ENCODE measurements around the gene SYT3.
"Not testable (repeated sequence)": the region's sequence is repeated elsewhere in the genome, so short reads cannot be mapped to it uniquely, and the experiment has no call there.

Gene SYT3

DNA sequence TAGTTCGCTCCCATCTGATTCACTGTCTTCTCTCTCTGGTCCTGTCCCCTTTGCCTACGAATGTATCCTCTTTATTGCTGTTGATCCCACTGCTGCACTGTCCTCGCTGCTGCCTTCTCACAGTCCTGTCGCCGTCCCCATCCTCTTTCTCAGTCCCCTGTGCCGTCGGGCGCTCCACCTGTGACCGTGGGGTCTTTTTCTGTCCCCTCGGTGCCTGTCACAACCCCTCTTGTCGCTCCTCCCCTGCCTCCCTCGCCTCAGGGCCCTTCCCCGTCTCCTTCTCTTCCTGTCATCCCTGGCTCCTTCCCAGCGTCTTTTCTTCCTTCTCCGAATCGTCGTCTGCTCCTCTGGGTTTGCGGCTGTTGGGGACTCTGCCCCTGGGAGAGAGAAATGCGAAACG, 32.3 kb downstream of the SYT3 start:
- no peak overlapping the region for H3K4me3 ChIP-seq (ENCODE audit: low read depth, low read length)
- no peak for TF ChIP-seq CTCF (IDR thresholded peaks at IDR 0.05; ENCODE audit: borderline replicate concordance, insufficient read depth, low read depth, low read length)

GRCh38 chr19:50606059-50606836, 33.4 kb downstream of the SYT3 start:
- not testable (repeated sequence) for H3K4me3 ChIP-seq (ENCODE audit: low read depth, low read length)

DNA sequence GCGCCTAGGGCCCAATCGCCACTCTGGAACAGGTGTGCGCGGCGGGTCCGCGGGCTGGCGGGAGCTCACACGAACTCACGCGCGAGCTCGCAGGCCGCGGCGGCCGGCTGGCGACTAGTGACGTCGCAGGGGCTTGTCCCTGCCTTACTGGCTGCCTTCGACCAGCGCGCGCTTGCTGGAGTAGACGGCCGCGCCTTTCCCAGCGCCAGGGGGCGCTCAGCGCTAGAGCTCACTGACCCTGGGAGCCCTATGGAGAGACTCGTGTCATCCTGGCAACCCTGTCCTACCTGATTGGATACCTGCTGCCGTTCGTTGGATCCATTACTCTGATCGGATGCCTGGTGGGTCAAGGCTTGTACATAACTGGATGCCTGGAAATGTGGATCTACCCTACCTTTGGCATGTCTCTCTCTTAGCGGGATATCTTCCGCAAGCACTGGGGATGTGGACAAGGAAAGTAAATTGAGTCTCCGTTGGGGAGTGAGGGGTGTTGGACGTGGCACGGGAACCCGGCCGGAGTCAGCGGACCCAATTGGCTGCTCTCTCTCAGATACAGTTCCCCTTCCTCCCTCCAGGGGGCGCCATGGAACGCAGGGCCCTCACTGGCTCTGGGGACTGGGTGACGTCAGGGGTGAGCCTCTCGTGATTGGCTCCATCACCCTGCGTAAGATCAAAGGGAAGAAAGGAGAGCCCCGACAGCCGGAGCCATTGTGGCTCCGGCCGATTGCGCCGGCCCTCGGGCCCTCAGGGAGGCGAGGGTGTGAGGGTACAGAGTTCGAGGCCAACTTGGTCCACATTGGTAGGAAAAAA, 35.2 kb downstream of the SYT3 start:
- not testable (repeated sequence) for H3K4me3 ChIP-seq (ENCODE audit: low read depth, low read length)
- peak; percentile 15; the same call in 1 of the 2 replicates for TF ChIP-seq CTCF (IDR thresholded peaks at IDR 0.05; ENCODE audit: borderline replicate concordance, insufficient read depth, low read depth, low read length)

DNA sequence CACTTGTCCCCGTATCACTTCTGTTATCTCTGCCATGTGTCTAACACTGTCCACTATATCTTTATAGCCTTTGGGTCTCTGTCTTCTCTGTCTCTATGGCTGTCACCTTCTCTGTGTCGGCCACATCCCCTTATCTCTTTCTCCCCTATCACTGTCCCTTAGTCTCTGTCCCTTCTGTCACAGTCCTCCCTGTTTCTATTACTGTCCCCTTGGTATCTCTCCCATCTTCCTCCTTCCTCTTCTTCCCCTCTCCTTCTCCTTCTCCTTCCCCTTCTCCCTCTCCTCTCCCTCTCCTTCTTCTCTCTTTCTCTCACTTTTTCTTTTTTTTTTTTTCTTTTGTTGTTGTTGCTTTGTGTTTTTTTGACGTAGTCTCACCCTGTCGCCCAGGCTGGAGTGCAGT, 36.7 kb downstream of the SYT3 start:
- H3K4me3 ChIP-seq (ENCODE audit: low read depth, low read length) = no peak overlapping the region
- TF ChIP-seq CTCF (IDR thresholded peaks at IDR 0.05; ENCODE audit: borderline replicate concordance, insufficient read depth, low read depth, low read length) = no peak

DNA sequence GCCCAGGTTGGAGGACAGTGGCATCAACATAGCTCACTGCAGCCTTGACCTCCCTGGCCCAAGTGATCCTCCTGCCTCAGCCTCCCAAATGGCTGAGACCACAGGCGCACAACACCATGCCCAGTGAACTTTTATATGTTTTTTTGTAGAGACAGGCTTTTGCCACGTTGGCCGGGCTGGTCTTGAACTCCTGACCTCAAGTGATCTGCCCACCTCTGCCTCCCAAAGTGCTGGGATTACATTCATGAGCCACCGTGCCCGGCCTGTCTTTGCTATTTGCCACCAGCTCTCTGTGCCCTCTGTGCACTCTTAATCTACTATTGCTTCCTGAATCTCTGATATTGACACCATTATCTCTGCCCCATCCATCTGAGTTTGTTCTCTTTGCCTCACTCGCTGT, 37.2 kb downstream of the SYT3 start:
- no peak overlapping the region for H3K4me3 ChIP-seq (ENCODE audit: low read depth, low read length)
- no peak for TF ChIP-seq CTCF (IDR thresholded peaks at IDR 0.05; ENCODE audit: borderline replicate concordance, insufficient read depth, low read depth, low read length)

- no peak overlapping the region for H3K4me3 ChIP-seq (ENCODE audit: low read depth, low read length)
Measured at GRCh38 chr19:50602089-50602422, 37.6 kb downstream of the SYT3 start.

More at GRCh38 chr19:50602089-50602422, 37.6 kb downstream of the SYT3 start:
- TF ChIP-seq CTCF (IDR thresholded peaks at IDR 0.05; ENCODE audit: borderline replicate concordance, insufficient read depth, low read depth, low read length) = no peak
